HepG2 (cell line): Measurements from ENCODE around the gene ZDHHC11. TPM values are rescaled to one million over a fixed set of nuclear protein-coding genes. Genes with fewer than 3 reads are reported as not detected.
A peak's percentile ranks its signal among the peaks of the same experiment; 100 is the strongest.

Experiments
- ATAC-seq: fragments of 200-7000 bp; cut with Tn5 transposase; 3 replicates; pipeline ENCODE4 v1.9.1; 2020; ENCODE audit warnings: mild to moderate bottlenecking, moderate library complexity
- BruUV-seq: library from RNA; stranded (reverse); fragments of 400-500 nt; replicated peaks from 2 replicates; lab custom pipeline; 2021; lab: Mats Ljungman, UMichigan
- CTCF ChIA-PET: fragments of 300-600 bp; formaldehyde crosslinking; extraction: SDS; loops from one replicate; lab custom pipeline; 2021; ENCODE audit warnings: low total read pairs, inconsistent platforms, low intra/inter-chr PET ratio; lab: Yijun Ruan, JAX
- POLR2A ChIA-PET: fragments of 350-600 bp; sonication (Branson Sonifier 250); formaldehyde crosslinking; loops from one replicate; lab custom pipeline; 2020; ENCODE audit warnings: antibody characterized with exemption, inconsistent platforms; lab: Yijun Ruan, JAX
- DNase-seq: peaks from one replicate; pipeline ENCODE4 v3.0.0-alpha.2; 2015; ENCODE audit warnings: low spot score
- FAIRE-seq: peaks from 3 replicates; lab custom pipeline; 2011; peaks lifted over from hg19 to GRCh38; lab: Jason Lieb, UNC
- H2AFZ ChIP-seq: one replicate; pipeline ENCODE4 v1.6.1; 2011; ENCODE audit warnings: low read length, inconsistent platforms
- H3K27ac ChIP-seq: fragments of 300-600 bp; 3 replicates; pipeline ENCODE4 v1.8.0; 2011; ENCODE audit warnings: mixed run types, mild to moderate bottlenecking, mixed read lengths, low read length, inconsistent platforms; ENCODE audit not compliant: insufficient read depth; ENCODE audit errors: extremely low read length
- H3K27me3 ChIP-seq, 2 experiments: fragments of 200-600 bp in 1 of 2; 2 replicates in 1 of 2; 3 replicates in 1 of 2; pipeline versions ENCODE4 v1.6.0 to v1.8.0; 2011; ENCODE audit warnings: low read length in 2 of 2, mild to moderate bottlenecking in 2 of 2, moderate library complexity in 2 of 2, inconsistent platforms in 1 of 2; ENCODE audit not compliant: insufficient read depth in 2 of 2, control insufficient read depth in 1 of 2
- H3K36me3 ChIP-seq, 2 experiments: fragments of 200-600 bp in 1 of 2; replicated peaks in 1 of 2; 2 replicates in 1 of 2; 3 replicates in 1 of 2; pipeline versions ENCODE4 v1.5.1 to v1.8.0; 2011; ENCODE audit warnings: low read length in 2 of 2, inconsistent platforms in 1 of 2; ENCODE audit not compliant: insufficient read depth in 2 of 2, control insufficient read depth in 1 of 2
- H3K4me1 ChIP-seq: 2 replicates; pipeline ENCODE4 v1.5.1; 2012; ENCODE audit warnings: low read length, inconsistent platforms; ENCODE audit not compliant: insufficient read depth
- H3K4me2 ChIP-seq: 2 replicates; pipeline ENCODE4 v1.6.0; 2011; ENCODE audit warnings: low read depth, low read length, inconsistent platforms
- H3K4me3 ChIP-seq, 3 experiments: fragments of 200-600 bp in 1 of 3; sonication (generic), shearing (Covaris generic) in 1 of 3; replicated peaks in 1 of 3; 2 replicates each; pipeline ENCODE4 v1.5.1; 2011 to 2016; ENCODE audit warnings: low read length in 3 of 3, inconsistent platforms in 2 of 3, low read depth in 2 of 3, mild to moderate bottlenecking in 2 of 3, control low read depth in 1 of 3, mixed read lengths in 1 of 3; ENCODE audit not compliant: insufficient read depth in 1 of 3
- H3K79me2 ChIP-seq: one replicate; pipeline ENCODE4 v1.6.1; 2011; ENCODE audit warnings: low read length, inconsistent platforms; ENCODE audit not compliant: insufficient read depth
- H3K9ac ChIP-seq: 2 replicates; pipeline ENCODE4 v1.6.0; 2011; ENCODE audit warnings: mild to moderate bottlenecking, low read depth, low read length, inconsistent platforms; ENCODE audit not compliant: insufficient read depth
- H3K9me3 ChIP-seq: 2 replicates; pipeline ENCODE4 v1.5.1; 2012; ENCODE audit warnings: mild to moderate bottlenecking, low read length
- H4K20me1 ChIP-seq: 2 replicates; pipeline ENCODE4 v1.6.0; 2011; ENCODE audit warnings: inconsistent platforms, mild to moderate bottlenecking, low read length, moderate library complexity; ENCODE audit not compliant: insufficient read depth
- ASH2L ChIP-seq: fragments of 300-600, 200-600 bp; sonication (generic); IDR thresholded peaks from 2 replicates; pipeline ENCODE4 v1.7.0; 2017; ENCODE audit warnings: low read depth, mild to moderate bottlenecking, moderate library complexity, mixed read lengths, low read length; ENCODE audit not compliant: insufficient read length
- JUND ChIP-seq: sonication (generic); formaldehyde crosslinking; IDR thresholded peaks from 2 replicates; pipeline ENCODE4 v1.8.0; 2022; ENCODE audit warnings: mild to moderate bottlenecking, missing genetic modification reagents
- NR2F6 ChIP-seq, 2 experiments: IDR thresholded peaks; 2 replicates each; pipeline ENCODE4 v1.6.1; 2016; ENCODE audit warnings: antibody characterized with exemption in 1 of 2, mild to moderate bottlenecking in 1 of 2
- SKI ChIP-seq: fragments of 450-650 bp; IDR thresholded peaks from one replicate; pipeline ENCODE4 v1.6.1; 2018; ENCODE audit warnings: mild to moderate bottlenecking; ENCODE audit not compliant: partially characterized antibody
- ZFYVE20 ChIP-seq: sonication (generic); formaldehyde crosslinking; IDR thresholded peaks from 2 replicates; pipeline ENCODE4 v1.8.0; 2023; ENCODE audit warnings: low read depth, mild to moderate bottlenecking, moderate library complexity, missing genetic modification reagents, borderline replicate concordance
- ZMYM3 ChIP-seq: sonication (generic); formaldehyde crosslinking; IDR thresholded peaks from 2 replicates; pipeline ENCODE4 v1.5.1; 2020; ENCODE audit warnings: mild to moderate bottlenecking, missing genetic modification reagents
- ZNF782 ChIP-seq: sonication (generic); formaldehyde crosslinking; IDR thresholded peaks from 2 replicates; pipeline ENCODE4 v1.4.0; 2020; ENCODE audit warnings: missing genetic modification reagents, mild to moderate bottlenecking, borderline replicate concordance
- WGBS: methylation state at CpG from one replicate; pipeline ENCODE4 v1.1.6; 2017; ENCODE audit warnings: low lambda C conversion rate; 5-methylcytosine and 5-hydroxymethylcytosine counted together
- in situ Hi-C: cut with HindIII; loops from 2 replicates; pipeline ENCODE4 v1.10.0; 2017; ENCODE audit warnings: low pct_unique_long_range_greater_than_20kb; ENCODE audit not compliant: extremely low pct_ligation_motif_present
- intact Hi-C: fragments of 100-400 bp; cut with micrococcal nuclease; formaldehyde crosslinking; loops from one replicate; pipeline ENCODE4 v1.10.0; 2022; ENCODE audit not compliant: unreplicated experiment
- polyA plus RNA-seq, 8 experiments: library from polyadenylated mRNA; depleted of rRNA in 3 of 8; stranded (reverse) in 7 of 8; unstranded in 1 of 8; fragments of >200 nt; fragmentation: Illumina TruSeq in 4 of 8; extraction: Trizol in 4 of 8; gene quantifications; 2 replicates each; pipeline versions ENCODE4 v1.2.1 to v1.2.3, GENCODE V29; 2011 to 2016; ENCODE audit warnings: low read depth in 4 of 8, missing spikeins in 1 of 8, mixed read lengths in 1 of 8; ENCODE audit not compliant: insufficient read depth in 1 of 8
- total RNA-seq, 5 experiments: library from RNA; depleted of rRNA; stranded (reverse); fragments of >200 nt; fragmentation: Illumina TruSeq; extraction: Trizol; gene quantifications; 2 replicates each; pipeline ENCODE4 v1.2.3, GENCODE V29; 2016; ENCODE audit warnings: low read depth in 1 of 5
- TF ChIP-seq, protein P1 (sequence below): fragments of 450-650 bp; IDR thresholded peaks from 2 replicates; pipeline ENCODE4 v1.6.1; 2016

Gene ZDHHC11
- total and polyA plus RNA-seq, 2 of the 13 experiments (the other 11 are each of a cell fraction or from before 2014, with no cell fraction given), result 2.1 to 4.0 TPM

DNA sequence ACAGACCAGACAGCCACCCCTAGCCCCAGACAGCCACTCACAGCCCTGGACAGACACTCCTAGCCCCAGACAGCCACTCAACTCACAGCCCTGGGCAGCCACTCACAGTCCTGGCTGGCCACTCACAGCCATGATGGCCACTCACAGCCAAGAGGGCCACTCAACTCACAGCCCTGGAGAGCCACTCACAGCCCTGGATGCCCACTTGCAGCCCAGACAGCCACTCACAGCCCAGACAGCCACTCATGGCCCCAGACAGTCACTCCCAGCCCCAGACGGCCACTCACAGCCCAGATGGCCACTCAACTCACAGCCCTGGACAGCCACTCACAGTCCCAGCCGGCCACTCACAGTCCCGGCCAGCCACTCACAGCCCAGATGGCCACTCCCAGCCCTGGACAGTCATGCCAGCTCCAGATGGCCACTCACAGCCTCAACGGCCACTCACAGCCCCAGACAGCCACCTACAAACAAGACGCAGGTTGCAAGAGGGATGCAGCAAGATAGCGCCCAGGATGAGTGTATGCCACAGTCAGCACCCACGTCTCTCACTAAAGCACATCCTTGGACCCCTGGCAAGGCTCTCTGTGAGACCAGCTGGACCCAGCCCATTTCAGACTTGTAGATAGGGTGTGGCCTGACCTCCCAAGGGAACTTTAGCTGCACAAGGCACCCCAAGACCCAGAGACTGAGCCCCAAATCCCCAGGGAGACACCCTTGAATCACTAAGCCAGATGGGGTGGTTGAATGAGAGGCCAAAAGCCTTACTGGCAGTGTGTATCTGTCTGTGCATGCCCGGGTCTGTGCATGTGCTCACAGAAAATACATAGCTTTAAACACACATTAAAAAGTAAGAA lies 88.7 kb downstream of the ZDHHC11 start:
- H4K20me1 ChIP-seq, result no peaks in the 10 kb centered on the region
- POLR2A ChIA-PET, result no interaction called here

DNA sequence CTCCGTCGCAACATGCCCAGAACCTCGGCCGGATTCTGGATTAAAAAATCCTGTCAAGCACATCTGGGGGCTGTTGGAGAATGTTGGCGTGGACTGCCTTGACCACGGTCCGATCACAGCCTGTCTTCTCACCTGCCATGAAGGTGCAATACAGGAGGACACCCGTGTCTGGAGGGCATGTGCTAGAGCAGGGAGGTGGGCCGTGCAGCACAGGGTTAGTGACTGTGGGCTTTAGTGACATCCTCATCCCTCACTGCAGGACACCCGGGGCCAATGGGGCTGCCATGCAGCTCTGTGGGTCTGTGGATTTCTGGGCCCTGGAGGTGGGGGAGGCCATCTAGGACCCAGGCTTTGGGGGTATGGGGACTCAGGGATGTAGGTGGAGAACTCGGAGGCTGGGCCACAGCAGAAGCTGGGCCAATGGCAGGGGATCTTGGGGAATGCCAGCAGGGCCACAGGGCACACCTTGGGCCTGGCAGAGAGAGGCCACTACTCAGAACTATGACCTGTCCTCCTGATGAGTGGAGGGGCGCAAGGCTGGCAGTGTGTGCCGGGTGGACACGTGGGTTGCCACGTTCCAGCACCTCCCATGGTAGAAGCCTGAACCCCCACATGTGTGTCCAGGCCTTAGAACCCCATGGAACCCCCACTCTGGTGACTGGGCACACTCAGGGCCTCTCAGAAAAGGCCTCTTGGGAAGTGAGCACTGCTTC lies 89.6 kb downstream of the ZDHHC11 start:
- no peak overlapping the region for H3K27ac ChIP-seq
- no peak overlapping the region for H3K9ac ChIP-seq
- no peaks in the 10 kb centered on the region for H3K9me3 ChIP-seq
- CTCF ChIA-PET, result no interaction called here
- in situ Hi-C loops, result no loop called here
- H4K20me1 ChIP-seq, result no peaks in the 10 kb centered on the region
- WGBS, result 55% methylated on average over 11 of the region's 15 CpGs
- peaks cover 44% of the 10 kb centered on the region for H3K4me1 ChIP-seq
- H3K4me3 ChIP-seq, result no peak overlapping the region
- H3K79me2 ChIP-seq, result no peaks in the 10 kb centered on the region
- no peak for FAIRE-seq
- no TSS peak for BruUV-seq
- H3K27me3 ChIP-seq, result peaks cover 3 to 57% of the 10 kb centered on the region in 2 experiments
- no peak overlapping the region for H2AFZ ChIP-seq
- ATAC-seq, result no peak
- no peak overlapping the region for H3K4me2 ChIP-seq
- POLR2A ChIA-PET, result no interaction called here
- intact Hi-C loops, result no loop called here
- H3K36me3 ChIP-seq, result no peaks in the 10 kb centered on the region
- TF ChIP-seq, protein P1, sequence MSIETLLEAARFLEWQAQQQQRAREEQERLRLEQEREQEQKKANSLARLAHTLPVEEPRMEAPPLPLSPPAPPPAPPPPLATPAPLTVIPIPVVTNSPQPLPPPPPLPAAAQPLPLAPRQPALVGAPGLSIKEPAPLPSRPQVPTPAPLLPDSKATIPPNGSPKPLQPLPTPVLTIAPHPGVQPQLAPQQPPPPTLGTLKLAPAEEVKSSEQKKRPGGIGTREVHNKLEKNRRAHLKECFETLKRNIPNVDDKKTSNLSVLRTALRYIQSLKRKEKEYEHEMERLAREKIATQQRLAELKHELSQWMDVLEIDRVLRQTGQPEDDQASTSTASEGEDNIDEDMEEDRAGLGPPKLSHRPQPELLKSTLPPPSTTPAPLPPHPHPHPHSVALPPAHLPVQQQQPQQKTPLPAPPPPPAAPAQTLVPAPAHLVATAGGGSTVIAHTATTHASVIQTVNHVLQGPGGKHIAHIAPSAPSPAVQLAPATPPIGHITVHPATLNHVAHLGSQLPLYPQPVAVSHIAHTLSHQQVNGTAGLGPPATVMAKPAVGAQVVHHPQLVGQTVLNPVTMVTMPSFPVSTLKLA, result peak; percentile 58
- TF ChIP-seq JUND (no peak), ZMYM3 (no peak), NR2F6 (IDR thresholded peaks at IDR 0.05) (no peak), NR2F6 (CRISPR knock-in tag; IDR thresholded peaks at IDR 0.05) (no peak)
- DNase-seq, result no peak

More for the DNA sequence above, 88.7 kb downstream of the ZDHHC11 start:
- no peak overlapping the region for H3K9ac ChIP-seq
- no peak overlapping the region for H3K27ac ChIP-seq
- peaks cover 35% of the 10 kb centered on the region for H3K4me1 ChIP-seq
- 32% methylated on average over 8 of the region's 8 CpGs for WGBS
- no peak overlapping the region for H2AFZ ChIP-seq
- H3K27me3 ChIP-seq, result peaks cover 3 to 58% of the 10 kb centered on the region in 2 experiments
- no peaks in the 10 kb centered on the region for H3K9me3 ChIP-seq
- no peak for FAIRE-seq
- DNase-seq, result no peak
- CTCF ChIA-PET, result no interaction called here
- TF ChIP-seq SKI (peak; percentile 38), ZNF782 (CRISPR knock-in tag) (no peak), ZFYVE20 (CRISPR knock-in tag) (no peak), ASH2L (peak; percentile 79)
- BruUV-seq, result no TSS peak
- H3K79me2 ChIP-seq, result no peaks in the 10 kb centered on the region
- ATAC-seq, result no peak
- in situ Hi-C loops (no loop called here), intact Hi-C loops (no loop called here)
- H3K4me2 ChIP-seq, result no peak overlapping the region
- no peaks in the 10 kb centered on the region for H3K36me3 ChIP-seq
- H3K4me3 ChIP-seq, result no peak overlapping the region
